ENCODE results near the gene RAB15. TPM values are rescaled to one million over a fixed set of nuclear protein-coding genes. Genes with fewer than 3 reads are reported as not detected.

RAB15 gene
- polyA plus RNA-seq, 3 donors: 0.09 to 0.14 (median 0.09) TPM

GRCh38 chr14:64966976-64967375 is 5.2 kb downstream of the RAB15 start:
- Mint-ChIP-seq H3K27ac (no peak overlapping the region), H3K4me3 (no peak overlapping the region), H3K27me3 (ENCODE audit: low read depth in 3 of 3) (peaks cover 19 to 24% (median 23%) of the 10 kb centered on the region in 3 donors), H3K9me3 (peaks cover 0 to 7% (median 0%) of the 10 kb centered on the region in 7 donors), H3K36me3 (peaks cover 0 to 2% of the 10 kb centered on the region in 2 donors), H3K4me1 (peaks cover 9% of the 10 kb centered on the region)
- no peaks in the 10 kb centered on the region for H3K79me2 ChIP-seq (ENCODE audit: insufficient read depth, low read length)
- TF ChIP-seq CTCF (IDR thresholded peaks at IDR 0.05): no peak
- H3K4me2 ChIP-seq (replicated peaks; ENCODE audit: extremely low read depth, low read length, poor library complexity, severe bottlenecking): no peak overlapping the region
- peaks cover 18 to 22% of the 10 kb centered on the region in 2 donors for H3K27me3 ChIP-seq (ENCODE audit: control insufficient read depth in 2 of 2, insufficient read depth in 2 of 2, low read length in 2 of 2)
- H3K36me3 ChIP-seq (replicated peaks in 1 of 2; ENCODE audit: control insufficient read depth in 1 of 2, insufficient read depth in 2 of 2, low read length in 2 of 2): no peaks in the 10 kb centered on the region
- no peaks in the 10 kb centered on the region for H4K20me1 ChIP-seq (ENCODE audit: insufficient read depth, low read length)
- H3K9ac ChIP-seq (ENCODE audit: insufficient read depth, low read length, poor library complexity, severe bottlenecking): no peak overlapping the region
- WGBS (ENCODE audit: insufficient coverage): no CpG with 5 or more reads among the region's 2 CpGs
- H3K4me1 ChIP-seq (ENCODE audit: control insufficient read depth in 1 of 2, insufficient read depth in 2 of 2, low read length in 2 of 2): peaks cover 5 to 6% of the 10 kb centered on the region in 2 donors
- H3K4me3 ChIP-seq (replicated peaks in 1 of 3; ENCODE audit: low read depth in 2 of 3, low read length in 3 of 3): no peak overlapping the region
- intact Hi-C loops (cut with micrococcal nuclease): no loop called here
- no peak overlapping the region for H2AFZ ChIP-seq (ENCODE audit: insufficient read depth, low read depth, low read length, poor library complexity, severe bottlenecking)
- H3K27ac ChIP-seq (ENCODE audit: low read depth in 1 of 2, low read length in 2 of 2): no peak overlapping the region
- DNase-seq: no peak
- H3K9me3 ChIP-seq (replicated peaks in 1 of 2; ENCODE audit: control insufficient read depth in 1 of 2, insufficient read depth in 1 of 2, low read length in 2 of 2): peaks cover 0 to 8% of the 10 kb centered on the region in 2 donors

- no peak overlapping the region for H3K27ac ChIP-seq (ENCODE audit: low read depth in 1 of 2, low read length in 2 of 2)
- no peak overlapping the region for H3K4me2 ChIP-seq (replicated peaks; ENCODE audit: extremely low read depth, low read length, poor library complexity, severe bottlenecking)
- Mint-ChIP-seq H3K27ac (no peak overlapping the region), H3K9me3 (no peaks in the 10 kb centered on the region), H3K27me3 (ENCODE audit: low read depth in 3 of 3) (peaks cover 8 to 15% (median 10%) of the 10 kb centered on the region in 3 donors), H3K4me1 (peaks cover 3% of the 10 kb centered on the region), H3K4me3 (no peak overlapping the region), H3K36me3 (no peaks in the 10 kb centered on the region)
- H3K9ac ChIP-seq (ENCODE audit: insufficient read depth, low read length, poor library complexity, severe bottlenecking): no peak overlapping the region
- H2AFZ ChIP-seq (ENCODE audit: insufficient read depth, low read depth, low read length, poor library complexity, severe bottlenecking): no peak overlapping the region
- no peak overlapping the region for H3K4me3 ChIP-seq (replicated peaks in 1 of 3; ENCODE audit: low read depth in 2 of 3, low read length in 3 of 3)
- no peaks in the 10 kb centered on the region for H3K79me2 ChIP-seq (ENCODE audit: insufficient read depth, low read length)
- H3K36me3 ChIP-seq (replicated peaks in 1 of 2; ENCODE audit: control insufficient read depth in 1 of 2, insufficient read depth in 2 of 2, low read length in 2 of 2): no peaks in the 10 kb centered on the region
- no peaks in the 10 kb centered on the region for H4K20me1 ChIP-seq (ENCODE audit: insufficient read depth, low read length)
- no peaks in the 10 kb centered on the region for H3K4me1 ChIP-seq (ENCODE audit: control insufficient read depth in 1 of 2, insufficient read depth in 2 of 2, low read length in 2 of 2)
- H3K9me3 ChIP-seq (replicated peaks in 1 of 2; ENCODE audit: control insufficient read depth in 1 of 2, insufficient read depth in 1 of 2, low read length in 2 of 2): no peaks in the 10 kb centered on the region
- DNase-seq: no peak
- intact Hi-C loops (cut with micrococcal nuclease): no loop called here
- 88% methylated on average over 9 of the region's 15 CpGs for WGBS (ENCODE audit: insufficient coverage)
- no peak for TF ChIP-seq CTCF (IDR thresholded peaks at IDR 0.05)
- H3K27me3 ChIP-seq (ENCODE audit: control insufficient read depth in 2 of 2, insufficient read depth in 2 of 2, low read length in 2 of 2): peaks cover 5 to 8% of the 10 kb centered on the region in 2 donors
These were observed 6.7 kb downstream of the RAB15 start for GRCh38 chr14:64965356-64966000.
